Measurements from ENCODE around the gene ELF4.

The ELF4 gene

DNA sequence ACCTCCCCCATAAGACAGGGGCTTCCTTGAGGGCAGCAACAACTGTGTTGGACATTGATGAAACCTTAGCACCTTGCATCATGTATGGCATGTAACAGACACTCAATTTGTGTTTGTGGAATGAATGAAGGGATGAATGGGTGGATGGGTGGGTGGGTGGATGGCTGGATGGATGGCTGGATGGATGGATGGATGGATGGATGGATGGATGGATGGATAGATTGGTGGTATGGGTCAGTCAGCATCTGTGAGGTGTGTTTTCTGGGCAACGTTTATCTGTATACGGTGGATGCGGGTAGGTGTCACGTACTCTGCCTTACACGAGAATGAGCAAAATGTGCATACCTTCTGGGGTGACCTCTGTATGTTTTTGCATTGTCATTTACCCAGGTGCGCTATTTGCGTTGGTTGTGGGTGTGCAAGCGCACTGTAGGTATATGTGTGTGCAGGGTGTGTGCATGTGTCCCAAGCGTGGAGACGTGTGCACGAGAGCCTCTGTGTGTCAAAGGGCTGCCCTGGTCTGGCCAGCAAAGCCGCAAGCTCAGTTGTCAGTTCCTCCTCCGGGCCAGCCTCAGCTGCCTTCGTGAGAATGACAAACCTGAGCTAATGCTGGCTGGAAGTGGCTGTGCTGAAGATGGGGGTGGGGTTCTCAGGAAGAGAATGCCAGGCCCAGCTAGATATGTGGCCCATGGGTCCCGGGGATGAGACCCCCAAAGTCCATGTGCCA is 26.5 kb downstream of the ELF4 start:
- DNase-seq: peak; percentile 49

DNA sequence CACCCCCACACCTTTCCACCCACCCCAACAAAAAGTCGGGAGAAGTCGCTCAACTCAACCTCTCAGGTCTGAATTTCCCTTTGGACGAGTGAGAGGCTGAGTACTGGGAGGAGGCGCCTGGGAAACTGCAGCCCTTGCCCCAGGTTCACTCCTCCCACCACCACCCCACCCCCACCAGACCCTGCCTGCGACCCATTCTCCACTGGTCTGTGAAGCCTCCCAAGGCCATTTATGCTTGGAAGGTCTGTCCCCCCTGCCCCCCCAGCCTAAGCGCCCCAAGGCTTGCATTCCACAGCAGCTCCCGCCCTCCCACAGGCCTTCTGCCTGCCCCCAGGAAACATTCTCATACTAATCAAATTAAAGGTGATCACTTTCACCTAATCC is 27.2 kb downstream of the ELF4 start:
- no peak for DNase-seq

DNA sequence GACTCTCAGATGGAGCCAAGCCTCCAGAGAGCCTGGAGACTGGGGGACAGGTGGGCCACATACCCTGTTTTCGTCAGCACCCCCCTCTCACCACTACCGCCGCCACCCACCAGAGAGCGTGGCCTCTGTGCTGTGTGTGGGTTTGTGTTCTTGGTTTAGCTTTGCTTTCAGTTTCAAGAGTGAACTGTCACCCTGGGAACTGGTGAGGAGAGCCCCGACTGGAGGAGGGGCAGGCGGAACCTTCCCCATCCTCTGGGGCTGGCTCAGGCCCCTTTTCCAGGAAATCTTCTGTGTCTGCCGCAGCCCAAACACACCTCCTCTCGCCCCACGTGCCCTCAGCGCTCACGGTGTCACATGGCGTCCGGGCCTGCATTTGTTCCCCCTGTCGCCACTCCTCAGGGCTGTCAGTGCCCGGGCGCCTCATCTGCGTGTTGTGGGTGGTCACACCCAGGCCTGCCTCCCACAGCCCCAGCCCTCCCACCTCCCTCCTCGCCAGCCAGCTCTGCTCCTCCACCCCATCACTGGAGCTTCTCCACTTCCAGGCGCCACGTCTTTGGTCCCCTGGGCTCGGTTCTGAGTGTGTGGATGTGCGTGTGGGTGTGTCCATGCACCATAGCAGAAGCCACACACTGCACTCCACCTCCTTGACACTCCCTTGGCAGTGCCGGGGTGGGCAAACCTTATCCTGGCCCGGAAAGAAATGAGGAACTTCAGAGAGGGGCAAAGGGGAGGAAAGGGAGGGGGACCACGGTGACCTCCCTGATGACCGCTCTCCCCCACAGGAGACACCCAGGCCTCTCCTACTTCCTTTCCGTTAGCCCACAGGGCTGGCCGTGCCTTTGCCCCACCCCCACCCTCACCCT is 27.8 kb downstream of the ELF4 start:
- DNase-seq: peak; percentile 94

DNA sequence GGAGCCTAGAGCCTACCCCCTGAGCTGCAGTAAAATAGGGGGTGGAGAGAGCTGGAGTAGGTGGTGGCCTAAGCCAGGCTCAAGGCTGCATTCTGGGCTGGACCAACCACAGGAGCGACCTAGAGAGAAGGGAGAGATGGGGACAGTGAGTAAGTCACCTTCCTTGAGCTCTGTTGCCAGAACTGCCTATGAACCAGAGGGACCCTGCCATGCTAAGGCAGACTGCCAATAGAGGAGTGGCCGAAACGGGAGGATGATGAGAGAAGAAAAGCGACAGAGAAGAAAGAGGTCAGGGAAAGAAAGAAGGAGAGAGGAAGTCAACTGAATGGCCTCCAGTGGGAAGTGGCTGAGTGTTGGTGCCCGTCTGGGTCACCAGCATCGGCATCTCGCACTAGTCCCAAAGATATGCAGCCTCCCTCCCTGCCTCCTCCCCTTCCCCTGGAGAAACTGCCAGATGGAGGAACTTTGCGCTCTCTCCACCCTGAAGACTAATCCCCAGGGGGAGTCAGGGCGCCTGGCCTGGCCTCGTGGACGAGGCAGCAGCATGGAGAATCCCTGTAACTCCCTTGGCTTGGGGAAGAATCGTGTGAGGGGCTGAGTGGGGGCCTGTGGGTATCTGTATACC is 28.8 kb downstream of the ELF4 start:
- no peak for DNase-seq

GRCh38 chrX:130080791-130081367 is 29.4 kb downstream of the ELF4 start:
- no peak for DNase-seq

GRCh38 chrX:130079824-130080406 is 30.4 kb downstream of the ELF4 start:
- DNase-seq: peak; percentile 71

DNA sequence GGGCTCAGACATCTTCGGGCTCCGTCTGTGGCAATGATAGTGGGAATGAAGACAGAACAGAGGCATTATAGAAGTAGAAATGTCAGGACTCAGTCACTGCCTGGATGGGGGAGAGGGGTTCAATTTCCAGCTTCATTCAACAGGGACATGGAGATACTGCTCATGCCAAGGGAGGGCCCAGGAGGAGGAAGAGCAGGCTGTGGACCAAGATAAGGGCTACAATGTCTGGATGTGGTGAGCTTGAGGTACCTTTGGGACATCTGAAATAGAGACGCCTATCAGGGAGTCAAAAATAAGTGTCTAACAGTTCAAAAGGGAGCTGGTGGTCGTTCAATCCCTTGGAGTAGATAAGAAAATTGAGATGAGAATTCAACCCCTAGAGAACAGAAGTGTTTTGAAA is 34.5 kb downstream of the ELF4 start:
- DNase-seq: no peak

- no peak for DNase-seq
Observed at GRCh38 chrX:130072345-130072740, 38.0 kb downstream of the ELF4 start.

- no peak for DNase-seq
Observed at GRCh38 chrX:130071611-130072344, 38.5 kb downstream of the ELF4 start.

DNA sequence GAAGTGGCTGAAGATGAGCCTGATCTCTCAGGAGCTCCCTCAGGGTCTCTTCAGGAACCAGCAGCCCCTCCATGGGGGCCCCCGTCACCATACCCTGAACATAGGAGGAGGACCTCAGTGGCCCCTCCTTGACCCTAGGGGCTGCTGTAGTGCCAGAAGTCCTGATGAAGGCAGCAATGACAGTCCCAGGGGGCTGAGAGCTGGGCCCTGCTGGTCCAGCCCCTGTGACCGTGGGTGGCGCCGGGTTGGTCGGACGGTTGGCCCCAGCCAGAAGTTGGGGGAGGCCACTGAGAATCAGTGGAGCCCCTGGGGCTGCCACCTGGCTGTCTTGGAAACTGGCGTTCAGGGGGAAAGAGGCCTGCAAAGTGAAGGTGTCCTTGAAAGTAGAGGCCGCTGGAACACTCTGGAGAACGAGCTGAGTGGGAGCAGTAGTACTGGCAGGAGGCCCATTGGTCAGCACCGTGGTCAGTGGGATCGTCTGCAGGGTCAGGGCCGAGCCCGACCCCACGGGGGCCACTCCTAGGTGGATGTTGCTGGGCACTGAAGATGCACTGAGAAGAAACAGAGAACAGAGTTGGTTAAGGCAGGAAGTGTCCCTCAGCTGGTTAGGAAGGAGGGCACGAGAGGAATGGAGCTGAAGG is 43.2 kb downstream of the ELF4 start:
- no peak for DNase-seq

- peak; percentile 86 for DNase-seq
Observed at GRCh38 chrX:130060122-130061069, 49.9 kb downstream of the ELF4 start.

GRCh38 chrX:130058652-130059051 is 51.6 kb downstream of the ELF4 start:
- DNase-seq: no peak

DNA sequence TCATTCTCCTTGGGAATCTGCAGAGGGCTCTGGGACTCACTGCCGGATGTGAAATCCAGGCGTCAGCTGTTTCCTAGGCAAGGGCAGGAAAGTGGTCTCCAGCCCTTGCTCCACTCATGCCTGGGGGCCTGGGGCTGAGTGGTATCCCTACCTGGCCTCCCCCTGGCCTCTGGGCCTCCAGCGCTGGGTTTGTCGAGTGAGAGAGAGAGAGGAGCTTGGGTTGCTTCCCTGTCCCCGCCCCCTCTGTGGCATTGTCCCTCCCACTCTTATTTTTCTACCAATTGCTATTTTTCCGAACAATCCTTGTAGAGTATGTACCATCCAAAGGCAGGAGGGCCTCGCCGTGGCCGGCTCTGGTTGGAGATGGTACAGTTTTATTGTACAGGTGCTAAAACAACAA is 53.1 kb downstream of the ELF4 start:
- no peak for DNase-seq

GRCh38 chrX:130055899-130056298 is 54.4 kb downstream of the ELF4 start:
- DNase-seq: no peak

- DNase-seq: no peak
Observed at GRCh38 chrX:130055103-130055502, 55.2 kb downstream of the ELF4 start.

DNA sequence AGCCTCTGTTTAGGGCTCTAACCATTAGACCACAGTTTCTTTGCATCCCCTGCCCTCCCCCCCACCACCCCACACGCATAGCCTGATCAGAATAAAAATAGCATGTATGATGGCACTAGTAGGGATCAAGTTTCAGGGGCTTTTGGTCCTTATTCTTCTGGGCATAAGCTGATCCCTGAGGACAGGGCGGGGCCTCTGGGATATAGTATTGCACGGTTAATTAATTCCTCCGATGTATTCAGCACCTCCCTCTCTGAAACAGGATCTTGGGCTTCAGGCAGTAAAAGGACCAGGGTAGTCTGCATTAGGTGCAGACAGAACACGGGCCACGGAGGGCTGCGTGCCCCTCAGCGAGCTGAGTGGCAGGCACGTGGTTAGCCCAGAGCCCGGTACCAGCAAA is 57.1 kb downstream of the ELF4 start:
- DNase-seq: no peak

- DNase-seq: no peak
Observed at GRCh38 chrX:130051176-130051845, 59.0 kb downstream of the ELF4 start.

DNA sequence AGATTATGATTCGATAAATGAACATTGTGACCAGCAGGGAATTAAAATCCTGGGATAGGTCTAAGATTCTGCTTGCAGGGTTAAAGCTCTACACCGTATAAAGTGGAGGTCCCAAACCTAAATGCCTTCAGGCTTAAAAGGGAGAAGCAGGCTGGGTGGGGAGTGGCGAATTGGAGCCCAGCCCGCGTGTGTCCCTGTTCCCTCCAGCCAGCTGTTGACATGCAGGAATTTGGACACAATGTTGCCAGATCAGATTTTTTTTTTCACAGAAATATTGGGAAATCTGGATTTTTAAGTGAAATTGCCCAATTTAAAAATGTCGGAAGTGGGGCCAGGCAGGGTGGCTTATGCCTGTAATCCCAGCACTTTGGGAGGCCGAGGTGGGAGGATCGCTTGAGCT is 60.5 kb downstream of the ELF4 start:
- DNase-seq: no peak

GRCh38 chrX:130048686-130049222 is 61.5 kb downstream of the ELF4 start:
- no peak for DNase-seq

- no peak for DNase-seq
Observed at GRCh38 chrX:130047416-130047815, 62.9 kb downstream of the ELF4 start.
